ENCODE results near the gene ECE1.

ECE1 gene

GRCh38 chr1:21325231-21325718 is 35.0 kb upstream of the ECE1 start:
- no peak for DNase-seq

DNA sequence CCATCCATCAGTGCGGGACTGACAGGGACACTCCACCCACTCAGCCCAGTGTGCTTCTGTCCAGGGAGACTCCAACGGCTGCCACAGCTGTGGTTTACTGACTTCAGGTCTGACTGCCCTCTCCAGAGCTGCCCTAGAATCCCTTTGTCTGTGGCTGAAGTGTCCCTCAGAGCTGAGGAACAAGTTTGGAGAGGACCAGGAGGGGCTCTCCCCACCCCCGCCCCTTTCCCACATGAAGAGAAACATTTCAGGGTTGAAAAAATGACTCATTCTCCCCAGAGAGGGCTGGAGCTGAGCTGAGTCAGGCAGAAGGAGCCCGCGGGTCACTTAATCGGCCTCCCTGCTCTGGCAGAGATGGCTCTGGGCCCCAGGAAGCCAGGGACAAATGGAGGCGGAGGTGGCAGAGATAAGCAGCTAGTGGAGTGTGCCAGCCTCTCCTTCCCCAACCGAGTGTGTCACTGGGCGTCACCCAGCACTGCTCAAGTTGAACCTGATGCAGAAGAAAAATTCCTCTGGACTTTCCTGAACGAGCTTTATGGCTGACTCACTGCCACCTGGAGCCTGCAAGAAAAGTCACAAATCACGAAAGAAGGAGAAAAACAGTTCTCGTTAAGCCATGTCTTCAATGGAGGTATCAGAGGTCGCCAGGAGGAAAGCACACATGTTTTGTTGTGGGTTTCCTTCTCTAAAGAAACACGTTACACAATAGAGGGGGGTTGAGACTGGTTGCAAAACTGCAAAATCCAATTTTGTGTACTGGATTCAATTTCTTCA is 34.3 kb upstream of the ECE1 start:
- DNase-seq, result peak; percentile 95

- peak; percentile 65 for DNase-seq
These were observed 32.8 kb upstream of the ECE1 start for GRCh38 chr1:21323091-21323490.

GRCh38 chr1:21322681-21323016 is 32.4 kb upstream of the ECE1 start:
- no peak for DNase-seq

DNA sequence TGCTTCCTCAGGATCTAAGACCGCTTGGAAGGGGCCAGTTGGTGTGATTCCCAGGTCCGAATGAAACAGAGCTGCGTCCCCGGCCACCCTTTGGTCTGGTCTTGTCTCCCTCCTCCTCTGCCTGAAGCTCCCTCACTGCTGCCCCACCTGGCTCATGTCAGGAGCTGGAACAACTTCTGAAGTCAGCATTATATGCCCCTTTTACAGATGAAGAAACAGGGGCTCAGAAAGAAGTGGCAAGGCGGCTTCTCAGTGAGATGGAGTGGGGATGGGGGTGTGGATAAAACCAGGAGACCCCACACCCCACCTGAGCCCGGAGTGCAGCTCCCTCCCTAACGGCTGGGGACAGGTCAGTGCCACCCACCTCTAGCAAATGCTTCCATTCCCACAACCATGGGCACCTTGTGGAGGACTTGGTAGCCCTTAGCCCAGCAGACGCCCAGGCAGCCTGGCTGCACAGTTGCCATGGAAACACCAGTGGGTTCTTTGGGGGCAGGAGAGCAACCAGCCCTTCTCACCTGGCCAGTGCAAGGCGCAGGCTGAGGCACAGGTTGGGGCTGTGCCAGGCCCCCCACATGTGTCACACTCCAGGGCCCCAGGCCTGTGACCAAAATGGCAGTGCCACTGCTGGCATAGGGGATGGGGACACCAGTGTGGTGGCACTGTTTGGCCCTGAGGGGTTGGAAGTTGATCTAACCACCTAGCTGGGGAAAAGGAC is 31.9 kb upstream of the ECE1 start:
- no peak for DNase-seq

DNA sequence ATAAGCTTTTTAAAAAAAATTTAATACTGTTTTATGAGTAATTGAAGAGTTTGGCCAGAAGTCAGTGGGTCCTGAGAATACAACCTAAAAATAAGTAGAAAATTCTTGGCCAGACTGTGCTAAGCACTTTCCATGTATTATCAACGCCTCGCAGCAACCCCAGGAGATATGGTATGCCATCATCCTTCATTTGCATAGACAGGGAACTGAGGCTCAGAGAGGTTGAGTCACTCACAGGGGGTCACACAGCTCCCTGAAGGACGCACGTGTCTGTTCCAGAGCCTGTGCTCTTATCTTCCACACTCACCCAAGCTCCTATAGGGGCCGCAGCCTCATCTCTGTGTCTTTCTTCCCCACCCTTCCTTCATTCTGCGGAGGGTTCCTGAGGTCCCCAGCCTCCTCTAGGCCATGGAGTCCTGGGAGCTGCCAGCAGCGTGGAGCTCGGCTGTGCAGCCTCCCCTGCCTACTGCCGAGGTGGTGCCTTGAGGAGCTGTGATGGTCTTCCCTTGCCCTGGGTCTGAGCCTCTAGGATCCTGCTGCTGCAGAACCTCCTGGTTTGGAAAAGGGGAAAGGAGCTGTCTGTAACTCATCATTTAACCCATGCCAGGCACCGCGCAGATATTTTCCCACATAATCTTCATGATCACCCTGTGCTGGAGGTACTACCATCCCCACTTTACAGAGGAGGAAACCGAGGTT is 30.3 kb upstream of the ECE1 start:
- DNase-seq, result no peak

- no peak for DNase-seq
These were observed 29.5 kb upstream of the ECE1 start for GRCh38 chr1:21319447-21320407.

DNA sequence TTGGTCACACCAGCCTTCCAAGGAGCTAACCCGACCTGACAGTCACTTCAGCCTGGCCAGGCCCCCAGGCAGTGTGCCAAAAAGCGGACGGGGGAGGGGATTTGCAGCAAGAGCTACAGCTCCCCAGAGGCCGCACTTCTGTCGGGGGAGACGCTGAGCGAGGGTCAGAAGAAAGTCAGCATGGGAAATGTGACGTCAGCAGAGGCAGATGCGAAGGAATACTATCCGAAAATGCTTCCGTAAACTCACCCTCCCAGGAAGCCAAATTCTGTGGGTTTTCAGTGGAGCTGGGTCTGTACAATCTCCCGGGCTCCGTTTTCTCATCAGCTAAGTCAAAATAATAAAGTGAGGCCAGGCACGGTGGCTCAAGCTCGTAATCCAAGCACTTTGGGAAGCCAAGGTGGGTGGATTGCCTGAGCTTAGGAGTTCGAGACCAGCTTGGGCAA is 28.5 kb upstream of the ECE1 start:
- DNase-seq, result no peak

DNA sequence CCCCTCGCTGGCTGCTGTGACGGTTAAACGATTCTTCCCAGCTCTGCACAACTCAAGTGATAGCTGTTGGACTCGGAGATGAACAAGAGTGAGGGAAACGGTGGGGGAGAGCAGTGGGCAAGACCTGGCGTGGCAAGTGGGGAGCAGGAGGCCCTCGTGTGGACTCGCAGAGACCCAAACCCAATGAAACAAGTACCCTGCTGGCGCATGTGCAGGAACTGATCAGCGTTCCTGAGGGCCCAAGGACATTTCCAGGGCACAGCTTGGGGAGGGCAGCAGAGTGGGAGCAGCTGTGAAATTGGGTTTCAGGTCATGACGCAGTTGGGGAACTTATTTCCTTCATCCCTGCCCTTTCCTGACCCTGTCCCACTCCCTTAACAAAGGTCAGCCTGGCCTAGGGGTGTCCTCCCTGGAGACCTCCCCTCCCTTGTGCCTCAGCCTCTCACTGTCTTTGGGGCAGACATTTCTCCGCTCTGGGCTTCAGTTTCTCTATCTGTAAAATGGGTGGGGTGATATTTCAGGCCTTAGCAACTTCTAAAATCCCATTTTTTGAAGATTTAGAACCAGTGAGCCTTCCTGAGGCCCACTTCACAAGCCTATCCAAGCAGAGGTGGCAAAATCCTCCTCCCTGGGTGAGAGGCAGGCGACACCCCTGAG is 27.9 kb upstream of the ECE1 start:
- DNase-seq, result no peak

DNA sequence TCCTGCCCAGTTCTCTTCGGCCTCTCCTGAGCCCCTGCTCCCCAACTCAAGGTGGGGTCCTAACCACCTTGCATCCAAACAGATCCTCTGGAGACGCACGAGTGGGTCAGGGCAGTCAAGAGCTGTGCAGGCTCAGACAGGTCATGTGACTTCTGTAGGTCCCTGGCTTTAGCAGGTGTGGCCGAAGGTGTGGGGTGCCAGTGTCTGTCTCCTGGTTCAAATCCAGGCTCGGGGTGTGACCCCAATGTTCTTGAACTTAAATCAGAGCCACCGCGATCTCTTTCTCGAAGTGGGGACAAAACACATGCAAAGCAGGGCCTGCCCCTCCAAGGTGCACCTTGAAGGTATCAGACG is 27.4 kb upstream of the ECE1 start:
- no peak for DNase-seq

DNA sequence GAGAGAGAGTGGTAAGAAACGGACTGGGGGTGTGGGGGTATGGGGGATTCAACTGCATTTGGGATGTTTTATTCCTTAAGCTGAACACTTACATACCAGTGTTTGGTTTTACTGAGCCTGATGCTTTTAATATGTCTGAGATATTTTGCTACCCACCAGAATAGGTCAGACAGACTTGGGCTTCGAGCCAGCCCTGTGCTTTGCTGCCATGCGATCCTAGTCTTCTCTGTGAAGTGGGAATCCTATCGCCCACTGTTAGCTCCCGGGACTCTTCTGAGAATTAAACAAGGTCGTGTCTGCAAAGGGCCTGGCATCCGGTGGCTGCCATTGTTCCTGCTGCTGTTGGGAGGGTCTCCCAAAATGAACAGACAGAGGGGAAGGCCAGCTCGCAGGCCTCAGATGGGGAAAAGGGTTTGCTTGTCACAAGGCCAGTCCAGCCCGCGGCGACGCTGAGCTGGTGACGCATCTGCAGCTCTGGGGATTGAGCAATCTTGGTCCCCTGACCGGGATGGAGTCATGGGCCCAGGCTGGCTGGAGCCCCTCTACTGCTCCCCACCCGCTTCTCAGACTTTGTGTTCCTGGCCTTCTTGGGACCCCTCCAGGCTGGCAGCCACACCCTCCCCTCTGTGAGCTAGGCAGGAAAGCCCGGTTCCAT is 26.9 kb upstream of the ECE1 start:
- DNase-seq, result peak; percentile 83

DNA sequence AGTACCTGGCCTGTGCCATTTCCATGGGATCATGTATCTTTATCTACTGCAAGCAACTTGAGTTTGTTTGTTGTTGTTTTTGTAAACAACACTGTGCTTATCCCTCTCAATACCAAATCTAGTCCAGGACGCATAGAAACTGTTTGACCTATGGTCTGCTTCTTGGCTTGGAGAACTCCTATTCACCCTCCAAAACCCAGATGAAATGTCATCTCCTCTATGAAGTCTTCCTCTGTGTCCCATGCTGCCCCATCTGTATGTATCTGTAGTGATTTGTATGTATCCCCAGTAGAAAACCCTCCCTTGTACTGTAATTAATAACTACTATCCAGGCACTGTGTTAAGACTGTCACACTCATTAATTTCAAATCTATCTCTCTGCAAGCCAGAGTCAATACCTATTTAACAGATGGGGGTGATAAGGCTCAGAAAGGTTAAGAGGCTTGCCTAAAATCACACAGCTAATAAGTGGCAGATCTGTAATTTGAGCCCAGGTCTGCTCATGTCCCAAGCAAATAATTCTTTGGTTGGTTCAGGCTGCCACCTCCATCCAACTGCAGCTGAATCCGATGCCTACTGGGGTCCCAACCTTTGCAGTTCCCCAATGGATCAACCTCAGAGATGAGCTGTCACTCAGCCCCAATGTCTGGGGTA is 24.6 kb upstream of the ECE1 start:
- DNase-seq, result no peak

- DNase-seq, result no peak
These were observed 23.8 kb upstream of the ECE1 start for GRCh38 chr1:21313886-21314721.

DNA sequence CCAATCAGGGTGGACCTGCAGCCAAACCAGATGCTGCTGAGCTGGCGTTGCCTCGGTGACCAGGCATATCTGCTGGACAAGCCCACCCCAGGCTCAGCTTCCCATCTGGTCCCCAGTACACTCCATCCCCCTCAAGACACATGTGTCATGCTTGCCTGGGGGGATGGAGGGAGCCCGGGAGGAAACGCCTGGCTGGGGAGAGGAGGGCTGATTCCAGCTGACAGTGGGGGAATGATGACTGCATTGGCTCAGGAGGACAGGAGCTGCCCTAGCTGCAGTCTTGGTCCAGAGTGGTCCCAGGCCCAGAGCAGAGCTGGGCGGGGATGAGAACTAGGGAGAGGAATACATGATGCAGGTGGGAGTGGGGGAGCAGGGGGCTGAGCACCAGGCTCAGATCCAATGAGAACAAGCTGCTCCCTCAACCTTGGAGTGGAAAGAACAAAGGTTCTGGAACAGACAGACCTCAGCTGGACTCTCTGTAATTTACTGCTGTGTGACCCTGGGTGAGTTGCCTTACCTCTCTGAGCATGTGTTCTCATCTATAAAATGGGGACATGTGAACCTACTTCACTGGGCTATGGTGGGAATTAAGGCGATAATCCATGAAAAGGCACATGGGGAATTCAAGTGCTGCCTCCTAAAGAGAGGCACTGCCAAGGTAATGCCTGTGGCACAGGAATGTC is 23.1 kb upstream of the ECE1 start:
- DNase-seq, result peak; percentile 90

DNA sequence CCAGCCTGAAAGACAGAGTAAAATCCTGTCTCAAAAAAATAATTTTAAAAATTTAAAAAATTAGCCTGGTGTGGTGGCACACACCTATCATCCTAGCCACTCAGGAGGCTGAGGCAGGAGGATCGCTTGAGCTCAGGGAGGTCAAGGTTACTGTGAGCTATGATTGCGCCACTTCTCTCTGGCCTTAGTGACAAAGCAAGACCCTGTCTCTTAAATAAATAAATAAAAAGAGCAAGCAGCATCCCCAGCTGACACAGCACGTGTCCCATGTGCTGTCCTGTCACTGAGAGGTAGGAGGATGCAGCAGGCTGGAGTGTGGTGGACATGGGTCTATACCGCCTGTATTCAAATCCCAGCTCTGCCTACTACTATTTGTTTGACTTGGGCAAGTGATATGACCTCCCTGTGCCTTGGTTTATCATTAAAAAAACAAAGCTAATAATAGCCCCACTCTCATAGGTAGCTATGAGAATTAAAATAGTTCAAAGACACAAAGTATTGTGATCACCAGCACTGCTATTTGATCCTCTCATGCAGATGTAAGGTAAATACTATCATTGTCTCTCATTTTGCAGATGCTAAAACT is 22.2 kb upstream of the ECE1 start:
- DNase-seq, result no peak

GRCh38 chr1:21311016-21311415 is 20.8 kb upstream of the ECE1 start:
- peak; percentile 33 for DNase-seq

GRCh38 chr1:21308847-21309652 is 18.8 kb upstream of the ECE1 start:
- DNase-seq, result peak; percentile 68

DNA sequence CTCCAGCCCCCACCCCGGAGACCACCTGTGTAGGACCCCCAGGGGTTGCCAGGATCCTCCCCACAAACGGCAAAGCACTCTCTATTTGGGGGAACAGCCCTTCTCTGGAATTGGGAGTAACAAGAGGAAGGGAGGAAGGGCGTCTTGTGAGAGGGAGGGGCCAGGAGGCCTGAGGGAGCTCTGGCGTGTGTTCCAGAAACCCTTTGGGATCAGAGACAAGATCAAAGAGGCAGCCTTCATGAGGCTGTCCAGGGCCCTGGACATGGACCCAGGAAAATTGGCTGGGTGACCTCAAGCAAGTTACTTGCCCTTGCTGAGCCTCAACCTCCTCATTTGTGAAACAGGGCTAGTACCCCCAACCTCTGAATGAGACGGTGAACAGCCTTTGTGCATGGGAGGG is 18.1 kb upstream of the ECE1 start:
- no peak for DNase-seq

Measured in EL (cell line).